ENCODE measurements around the gene INTU.

INTU gene

GRCh38 chr4:127759228-127759820 lies 126.6 kb downstream of the INTU start:
- no peak for DNase-seq

DNA sequence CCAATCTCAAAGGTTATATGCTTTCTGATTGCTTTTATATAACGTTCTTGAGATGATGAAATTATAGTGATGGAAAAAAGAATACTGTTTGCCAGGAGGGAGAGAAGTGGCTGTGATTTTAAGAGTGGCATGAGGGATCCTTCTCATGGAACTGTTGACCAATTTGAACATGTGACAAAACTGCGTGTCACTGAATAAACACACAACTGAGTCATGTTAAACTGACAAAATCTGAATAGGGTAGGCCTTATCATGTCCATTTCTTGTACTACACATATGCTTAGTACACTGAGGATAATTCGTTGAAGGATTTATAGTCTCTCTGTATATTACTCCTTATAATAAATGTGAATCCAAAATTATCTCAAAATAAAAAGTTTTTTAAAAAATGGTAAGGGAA lies 127.1 kb downstream of the INTU start:
- DNase-seq, result no peak

DNA sequence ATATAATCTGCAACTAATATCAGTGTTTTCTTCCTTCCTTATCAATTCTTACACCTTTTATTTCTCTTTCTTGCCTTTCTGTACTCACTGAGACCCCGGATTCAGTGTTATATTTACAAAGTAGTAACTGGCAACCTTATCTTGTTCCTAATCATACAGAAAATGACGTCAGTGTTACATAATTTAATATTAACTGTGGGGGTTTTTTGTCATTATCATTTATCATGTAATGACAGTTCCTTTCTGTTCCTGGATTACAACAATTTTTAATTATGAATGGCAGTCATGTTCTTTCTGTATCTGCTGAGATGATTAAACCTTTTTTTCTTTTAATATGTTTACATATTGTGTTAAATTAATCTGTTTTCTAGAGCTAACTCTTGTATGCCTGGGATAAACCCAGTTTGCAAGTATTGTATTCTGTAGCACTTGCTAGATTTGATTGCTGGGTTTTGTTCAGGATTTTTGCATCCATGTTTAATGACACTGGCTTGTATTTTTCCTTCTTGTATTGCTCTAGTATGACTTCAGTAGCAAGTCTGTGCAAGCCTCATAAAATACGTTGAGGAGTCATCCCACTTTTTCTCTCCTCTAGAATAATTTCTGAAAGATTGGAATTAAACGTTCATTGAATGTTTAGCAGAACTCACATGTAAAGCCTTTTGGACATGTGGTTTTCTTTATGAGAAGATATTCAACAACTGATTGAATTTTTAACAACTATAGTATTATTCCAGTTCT lies 138.9 kb downstream of the INTU start:
- DNase-seq, result no peak

DNA sequence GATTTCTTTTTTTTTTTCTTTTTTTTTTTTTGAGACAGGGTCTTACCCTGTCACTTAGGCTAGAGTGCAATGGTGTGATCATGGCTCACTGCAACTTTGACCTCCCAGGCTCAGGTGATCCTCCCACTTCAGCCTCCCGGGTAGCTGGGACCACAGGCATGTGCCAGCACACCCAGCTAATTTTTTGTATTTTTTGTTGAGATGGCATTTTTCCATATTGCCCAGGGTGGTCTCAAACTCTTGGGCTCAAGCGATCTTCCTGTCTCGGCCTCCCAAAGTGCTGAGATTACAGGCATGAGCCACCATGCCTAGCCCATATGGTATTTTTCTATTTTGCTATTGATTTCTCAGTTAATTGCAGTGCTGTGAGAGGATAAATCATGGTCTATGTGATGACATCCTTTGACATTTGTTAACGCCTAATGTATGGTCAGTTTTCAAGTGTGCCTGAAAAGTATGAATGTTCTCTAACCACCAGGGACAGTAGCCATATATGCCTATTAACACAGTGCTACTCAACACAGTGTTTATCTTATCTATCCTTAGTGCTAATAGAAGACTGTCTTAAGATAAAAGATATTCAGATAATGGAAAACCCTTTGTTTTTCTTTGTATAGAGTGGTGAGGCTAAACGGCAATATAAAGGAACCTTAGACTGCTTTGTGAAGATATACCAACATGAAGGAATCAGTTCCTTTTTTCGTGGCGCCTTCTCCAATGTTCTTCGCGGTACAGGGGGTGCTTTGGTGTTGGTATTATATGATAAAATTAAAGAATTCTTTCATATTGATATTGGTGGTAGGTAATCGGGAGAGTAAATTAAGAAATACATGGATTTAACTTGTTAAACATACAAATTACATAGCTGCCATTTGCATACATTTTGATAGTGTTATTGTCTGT lies 140.3 kb downstream of the INTU start:
- DNase-seq, result no peak

GRCh38 chr4:127775843-127776242 lies 143.1 kb downstream of the INTU start:
- DNase-seq, result no peak
